Limb (tissue), 2 donors: Measurements from ENCODE around the gene TNP1.

Experiments
- DNase-seq, 2 donors: peaks; one replicate each; pipeline ENCODE4 v3.0.0-alpha.2; 2016; ENCODE audit errors: extremely low spot score in 2 of 2

Gene TNP1

GRCh38 chr2:216842636-216843035 is 17.2 kb downstream of the TNP1 start:
- peak in 1 of 2 donors; percentile 35 for DNase-seq

GRCh38 chr2:216839688-216840087 is 20.2 kb downstream of the TNP1 start:
- DNase-seq: no peak

GRCh38 chr2:216838151-216838550 is 21.7 kb downstream of the TNP1 start:
- DNase-seq: no peak

- no peak for DNase-seq
These were observed 22.1 kb downstream of the TNP1 start for GRCh38 chr2:216837740-216838139.

- no peak for DNase-seq
These were observed 26.8 kb downstream of the TNP1 start for GRCh38 chr2:216833061-216833460.

GRCh38 chr2:216830346-216830745 is 29.5 kb downstream of the TNP1 start:
- no peak for DNase-seq

GRCh38 chr2:216829533-216829932 is 30.3 kb downstream of the TNP1 start:
- peak; percentile 32 to 69 for DNase-seq

GRCh38 chr2:216827073-216827720 is 32.7 kb downstream of the TNP1 start:
- DNase-seq: no peak

- DNase-seq: no peak
These were observed 37.4 kb downstream of the TNP1 start for GRCh38 chr2:216822470-216822869.

- no peak for DNase-seq
These were observed 39.2 kb downstream of the TNP1 start for GRCh38 chr2:216820709-216821108.

- no peak for DNase-seq
These were observed 40.1 kb downstream of the TNP1 start for GRCh38 chr2:216819766-216820165.

- DNase-seq: no peak
These were observed 40.8 kb downstream of the TNP1 start for GRCh38 chr2:216819055-216819454.

GRCh38 chr2:216810399-216811160 is 49.3 kb downstream of the TNP1 start:
- DNase-seq: no peak
